Bone marrow (tissue), 2 donors: ENCODE data around the gene MSLN.

Experiments used
- DNase-seq, 2 donors: peaks; one replicate each; lab custom pipeline; 2025; lab: John Stamatoyannopoulos, UW

MSLN gene

DNA sequence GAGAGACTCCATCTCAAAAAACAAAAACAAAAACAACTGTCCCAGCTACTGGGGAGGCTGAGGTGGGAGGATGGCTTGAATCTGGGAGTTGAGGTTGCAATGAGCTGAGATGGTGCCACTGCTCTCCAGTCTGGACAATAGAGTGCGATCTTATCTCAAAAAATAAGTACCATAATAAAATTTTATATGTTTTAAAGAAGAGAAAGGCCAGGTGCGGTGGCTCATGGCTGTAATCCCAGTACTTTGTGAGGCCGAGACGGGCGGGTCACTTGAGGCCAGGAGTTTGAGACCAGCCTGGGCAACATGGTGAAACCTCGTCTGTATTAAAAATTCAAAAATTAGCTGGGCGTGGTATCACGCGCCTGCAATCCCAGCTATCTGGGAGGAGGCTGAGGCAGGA, 16.3 kb downstream of the MSLN start:
- no peak for DNase-seq

- no peak for DNase-seq
These were observed 17.3 kb downstream of the MSLN start for GRCh38 chr16:777826-778225.

- DNase-seq = no peak
These were observed 17.9 kb downstream of the MSLN start for GRCh38 chr16:778447-778846.

DNA sequence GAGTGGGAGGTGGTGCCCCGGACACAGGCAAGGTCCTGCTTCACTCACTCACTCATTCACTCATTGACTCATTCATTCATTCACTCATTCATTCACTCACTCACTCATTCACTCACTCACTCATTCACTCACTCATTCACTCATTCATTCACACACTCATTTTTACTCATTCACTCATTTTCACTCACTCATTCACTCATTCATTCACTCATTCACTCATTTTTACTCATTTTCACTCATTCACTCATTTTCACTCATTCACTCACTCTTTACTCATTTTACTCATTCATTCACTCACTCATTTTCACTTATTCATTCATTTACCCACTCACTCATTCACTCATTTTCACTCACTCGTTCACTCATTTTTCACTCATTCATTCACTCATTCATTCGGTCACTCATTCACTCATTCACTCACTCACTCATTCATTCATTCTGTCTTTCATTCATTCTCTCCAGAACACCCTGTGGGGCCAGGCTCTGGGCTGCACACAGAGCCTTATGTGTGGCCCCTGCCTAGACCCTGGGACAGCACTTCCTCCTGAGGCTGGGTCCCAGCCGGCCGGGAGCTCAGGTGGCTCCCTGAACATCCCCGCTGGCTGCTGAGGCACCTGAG, 18.5 kb downstream of the MSLN start:
- DNase-seq = no peak

- DNase-seq = no peak
These were observed 19.0 kb downstream of the MSLN start for GRCh38 chr16:779561-779960.

DNA sequence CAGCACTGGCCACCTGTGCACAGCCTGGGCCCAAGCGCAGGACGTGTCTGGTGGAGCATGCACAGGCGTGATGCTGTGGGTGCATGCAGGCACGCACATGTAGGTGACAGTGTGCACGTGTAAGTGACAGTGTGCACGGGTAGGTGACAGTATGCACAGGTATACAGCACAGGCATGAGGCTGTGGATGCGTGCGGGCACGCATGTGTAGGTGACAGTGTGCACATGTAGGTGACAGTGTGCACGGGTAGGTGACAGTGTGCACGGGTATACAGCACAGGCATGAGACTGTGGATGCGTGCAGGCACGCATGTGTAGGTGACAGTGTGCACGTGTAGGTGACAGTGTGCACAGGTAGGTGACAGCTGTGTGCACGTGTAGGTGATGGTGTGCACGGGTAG, 19.8 kb downstream of the MSLN start:
- DNase-seq = no peak

- no peak for DNase-seq
These were observed 20.9 kb downstream of the MSLN start for GRCh38 chr16:781346-782010.

DNA sequence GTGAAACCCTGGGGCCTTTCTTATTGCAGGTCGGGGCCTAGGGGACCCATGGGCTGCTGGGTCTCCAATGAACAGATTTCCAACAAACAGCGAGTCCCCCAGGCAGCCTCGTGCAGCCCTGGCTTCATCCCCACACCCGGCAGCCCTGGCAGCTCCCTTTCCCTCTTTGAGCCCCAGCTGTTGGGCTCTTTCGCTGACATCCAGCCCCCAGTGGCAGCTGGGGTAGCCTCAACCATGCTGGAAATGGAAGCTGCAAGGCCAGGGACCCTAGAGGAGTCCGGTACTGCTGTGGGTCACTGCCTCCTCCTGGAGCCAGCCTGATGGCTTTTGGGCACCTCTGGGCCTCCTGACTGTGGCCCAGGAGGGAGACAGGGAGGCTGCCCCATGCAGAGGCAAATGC, 21.7 kb downstream of the MSLN start:
- no peak for DNase-seq

GRCh38 chr16:782766-783403, 22.4 kb downstream of the MSLN start:
- DNase-seq = no peak

GRCh38 chr16:783404-784161, 23.0 kb downstream of the MSLN start:
- DNase-seq = no peak

DNA sequence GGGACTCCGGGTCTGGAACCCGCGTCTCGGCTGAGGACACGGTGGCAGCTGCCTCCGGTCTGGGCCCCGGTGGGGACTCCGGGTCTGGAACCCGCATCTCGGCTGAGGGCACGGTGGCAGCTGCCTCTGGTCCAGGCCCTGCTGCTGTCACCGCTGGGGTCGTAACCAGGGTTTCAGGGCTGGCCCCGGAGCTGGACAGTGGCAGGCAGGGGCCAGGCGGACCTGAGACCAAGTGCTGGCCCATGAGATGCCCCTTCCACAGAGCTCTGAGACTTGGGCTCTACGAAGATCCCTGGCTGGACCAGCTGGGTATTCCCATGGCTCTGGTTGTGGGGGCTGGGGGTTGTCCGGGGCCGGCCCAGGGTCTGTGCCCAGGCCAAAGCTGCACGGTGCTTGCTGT, 23.9 kb downstream of the MSLN start:
- no peak for DNase-seq

- peak in 1 of 2 donors; percentile 40 for DNase-seq
These were observed 25.3 kb downstream of the MSLN start for GRCh38 chr16:785563-786535.

- DNase-seq = no peak
These were observed 26.9 kb downstream of the MSLN start for GRCh38 chr16:787321-787966.

- DNase-seq = no peak
These were observed 27.5 kb downstream of the MSLN start, which contains the start of gene RPUSD1 for GRCh38 chr16:787978-788398. RPUSD1 (minus strand) TSS chr16:788381; CDS start chr16:787737, 644 bp downstream.

- DNase-seq = peak; percentile 54 to 70
These were observed 28.0 kb downstream of the MSLN start, which contains the start of gene CHTF18 for GRCh38 chr16:788399-789126. CHTF18 (plus strand) TSS chr16:788620; CDS start chr16:788685, 65 bp downstream.

DNA sequence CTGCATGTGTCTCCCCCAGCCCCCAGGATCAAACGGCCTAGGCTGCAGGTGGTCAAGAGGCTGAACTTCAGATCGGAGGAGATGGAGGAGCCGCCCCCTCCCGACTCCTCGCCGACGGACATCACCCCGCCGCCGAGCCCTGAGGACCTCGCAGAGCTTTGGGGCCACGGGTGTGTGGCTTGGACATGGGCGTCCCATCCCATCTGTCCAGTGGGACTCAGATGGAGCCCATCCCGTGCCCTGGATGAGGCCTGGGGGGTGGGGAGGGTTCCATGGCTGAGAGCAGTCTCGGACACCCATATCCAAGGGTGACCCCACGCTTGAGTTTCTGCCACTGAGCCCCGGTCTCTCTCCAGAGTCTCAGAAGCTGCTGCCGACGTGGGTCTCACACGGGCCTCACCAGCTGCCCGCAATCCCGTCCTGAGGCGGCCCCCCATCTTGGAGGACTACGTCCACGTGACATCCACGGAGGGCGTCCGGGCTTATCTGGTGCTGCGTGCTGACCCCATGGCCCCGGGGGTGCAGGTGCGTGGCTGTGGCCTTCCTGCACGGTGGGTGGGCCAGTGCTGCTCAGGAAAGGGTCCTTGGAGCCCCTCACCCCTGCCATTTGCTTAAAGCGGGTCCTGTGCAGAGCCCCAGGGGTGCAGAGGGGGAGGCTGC, 28.8 kb downstream of the MSLN start:
- no peak for DNase-seq

DNA sequence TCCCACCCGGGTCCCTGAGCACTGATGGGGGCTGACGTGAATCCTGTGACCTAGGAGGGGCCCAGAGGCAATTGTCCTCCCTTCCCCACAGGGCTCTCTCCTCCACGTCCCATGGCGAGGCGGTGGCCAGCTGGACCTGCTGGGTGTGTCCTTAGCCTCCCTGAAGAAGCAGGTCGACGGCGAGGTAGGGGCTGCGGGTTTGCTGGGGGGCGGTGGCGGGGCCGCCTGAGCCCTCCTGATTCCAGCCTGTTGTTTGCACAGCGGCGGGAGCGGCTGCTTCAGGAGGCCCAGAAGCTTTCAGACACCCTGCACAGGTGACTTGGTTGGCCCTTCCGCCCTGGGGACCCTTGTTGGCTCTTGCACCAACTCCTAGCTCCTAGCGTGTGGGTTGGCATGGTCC, 29.6 kb downstream of the MSLN start:
- no peak for DNase-seq

GRCh38 chr16:791131-791530, 30.6 kb downstream of the MSLN start:
- DNase-seq = no peak

GRCh38 chr16:792221-792995, 31.9 kb downstream of the MSLN start:
- no peak for DNase-seq
